Smooth muscle cell of bladder (primary cell): Measurements from ENCODE around the gene AXIN2. TPM values are rescaled to one million over a fixed set of nuclear protein-coding genes. Genes with fewer than 3 reads are reported as not detected.

ENCODE experiments used
- total RNA-seq: library from RNA; depleted of rRNA; stranded (reverse); fragments of >200 nt; gene quantifications from 2 replicates; pipeline ENCODE4 v1.2.3, GENCODE V29; 2014

AXIN2 gene
- total RNA-seq: 2.4 and 5.8 TPM in 2 replicates

GRCh38 chr17:65561452-65562205, at the start of gene AXIN2:
Gene AXIN2, minus strand, starts transcription at chr17:65561648. Its CDS starts 3,028 bp downstream, at chr17:65558620.

